SK-N-MC (cell line): ENCODE measurements around the gene IFIT5.

Source experiments
- EZH2 ChIP-seq: fragments of 200-600 bp; sonication (generic); IDR thresholded peaks from one replicate; pipeline ENCODE4 v1.6.1; 2017; ENCODE audit warnings: antibody characterized with exemption
- POLR2AphosphoS5 ChIP-seq: IDR thresholded peaks from 2 replicates; pipeline ENCODE4 v1.6.1; 2012; ENCODE audit warnings: mild to moderate bottlenecking, low read depth, low read length, borderline replicate concordance

DNA sequence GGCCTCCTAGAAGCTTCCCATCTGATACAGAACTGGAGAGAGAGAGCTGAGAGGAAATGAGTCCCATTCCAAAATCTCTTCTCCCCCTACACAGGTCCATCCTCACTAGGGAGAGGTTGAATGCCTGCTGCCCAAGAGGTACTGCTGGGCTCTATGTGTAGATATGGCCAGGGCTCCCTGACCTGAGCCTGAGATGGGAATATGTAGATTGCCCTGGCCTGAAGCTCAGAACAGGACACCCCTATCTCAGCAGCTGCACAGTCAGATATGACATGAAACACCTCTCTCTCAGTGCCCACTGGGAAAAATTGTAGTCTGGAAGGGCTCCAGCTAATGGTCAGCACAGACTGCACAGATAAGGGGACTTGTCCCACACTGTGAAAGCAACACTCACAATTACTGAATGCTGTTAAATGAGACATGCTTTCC is 39.6 kb upstream of the IFIT5 start:
- no peak for TF ChIP-seq EZH2
- no peak for TF ChIP-seq POLR2AphosphoS5
